GM19023 (cell line): ENCODE measurements around the gene CCDC17.
A peak's percentile ranks its signal among the peaks of the same experiment; 100 is the strongest.

Experiments used
- ATAC-seq: cut with Tn5 transposase; IDR thresholded peaks from one replicate; pipeline ENCODE4 v1.9.1; 2021; ENCODE audit warnings: mild to moderate bottlenecking, moderate library complexity; ENCODE audit not compliant: unreplicated experiment

Gene CCDC17

DNA sequence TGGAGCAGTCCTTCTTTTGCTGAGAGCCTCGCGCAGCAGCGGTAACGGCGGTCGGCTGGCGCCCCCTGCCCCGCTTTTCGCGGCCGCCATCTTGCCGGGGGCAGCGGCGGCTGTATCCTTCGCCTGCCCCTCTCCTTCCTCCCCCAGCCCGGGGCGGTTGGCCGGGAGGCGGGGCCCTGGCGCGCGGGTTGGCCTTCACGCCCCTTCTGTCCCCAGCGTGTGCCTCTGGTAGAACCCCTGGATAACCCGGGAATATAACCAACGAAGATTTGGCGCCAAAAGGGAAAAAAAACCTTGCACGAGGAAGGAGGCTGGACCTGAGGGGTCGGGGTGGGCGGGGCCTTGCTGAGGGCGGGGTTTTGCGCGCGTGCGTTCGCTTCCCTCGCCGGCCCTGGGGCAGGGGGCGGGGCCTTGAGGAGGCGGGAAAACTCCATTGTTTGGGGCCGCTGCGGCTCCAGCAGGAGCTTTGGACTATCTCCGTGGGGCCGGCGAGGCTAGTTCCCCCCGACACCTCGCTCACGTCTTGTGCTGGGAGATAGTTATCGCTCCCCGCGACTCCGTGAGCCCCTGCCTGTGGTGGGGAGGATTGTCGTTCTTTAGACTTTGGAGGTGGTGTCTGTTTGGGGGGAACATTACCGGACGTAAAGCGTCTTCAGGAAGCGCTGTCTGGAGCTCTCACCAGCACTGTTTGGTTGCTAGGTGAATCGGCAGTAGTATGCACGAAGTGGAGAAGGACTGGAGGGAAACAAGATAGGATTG, 39.3 kb downstream of the CCDC17 start:
- ATAC-seq, result peak; percentile 39

DNA sequence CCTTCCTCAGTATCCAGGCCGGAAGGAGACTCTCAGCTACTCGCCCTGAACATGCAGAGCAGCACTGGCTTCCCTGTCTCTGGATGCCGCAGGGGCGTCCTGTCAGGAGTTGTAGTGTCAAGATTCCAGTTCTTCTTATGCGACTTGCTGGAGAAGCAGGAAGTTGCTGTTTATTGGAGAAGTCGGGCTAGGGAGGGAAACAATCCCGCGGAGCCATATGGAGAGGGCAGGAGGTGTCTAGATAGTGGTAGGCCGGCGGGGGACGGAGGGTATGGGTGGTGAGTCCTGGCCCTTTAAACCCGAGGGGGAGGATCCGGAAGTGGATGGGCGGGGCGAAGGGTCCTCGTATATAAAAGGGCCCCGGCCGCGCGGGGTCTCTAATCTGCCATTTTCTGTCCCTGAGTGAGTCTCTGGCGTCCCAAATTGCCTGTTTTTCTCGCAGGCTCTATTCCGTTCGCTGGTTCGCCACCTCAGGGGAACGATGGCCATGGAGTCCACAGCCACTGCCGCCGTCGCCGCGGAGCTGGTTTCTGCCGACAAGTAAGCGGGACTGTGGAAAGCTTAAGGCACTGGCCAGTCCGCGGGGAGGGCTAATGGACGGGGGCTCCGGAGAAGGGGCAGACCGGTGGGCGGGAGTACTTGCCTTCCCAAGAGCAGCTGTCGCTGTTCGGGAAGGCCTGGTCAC, 40.0 kb downstream of the CCDC17 start, which contains the start of gene NASP:
NASP (plus strand) TSS at position 376 of the 685 bp plus-strand sequence; CDS start at position 482, 106 bp downstream.
- ATAC-seq, result peak; percentile 59

DNA sequence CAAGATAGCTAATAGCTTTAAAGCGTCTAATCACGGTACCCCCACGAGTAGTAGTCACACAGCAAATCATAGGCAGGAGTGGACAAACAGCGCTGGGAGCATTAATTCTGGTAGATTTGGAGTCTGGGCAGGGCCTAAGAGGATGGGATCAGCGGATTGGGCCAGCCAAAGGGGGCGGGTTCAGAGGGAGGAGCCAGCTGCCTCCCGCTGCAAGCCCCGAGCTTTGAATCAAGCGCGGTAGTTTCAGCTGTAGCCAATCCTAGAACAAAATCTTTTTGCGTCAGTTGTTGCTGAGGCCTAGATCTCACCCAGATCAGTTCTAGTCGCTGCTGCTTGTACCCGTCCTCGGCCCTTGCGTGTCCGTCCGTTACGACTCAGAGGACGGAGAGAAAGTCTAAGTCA, 40.6 kb downstream of the CCDC17 start:
- ATAC-seq, result peak; percentile 78

GRCh38 chr1:45574105-45574626, 49.7 kb downstream of the CCDC17 start:
- ATAC-seq, result no peak

DNA sequence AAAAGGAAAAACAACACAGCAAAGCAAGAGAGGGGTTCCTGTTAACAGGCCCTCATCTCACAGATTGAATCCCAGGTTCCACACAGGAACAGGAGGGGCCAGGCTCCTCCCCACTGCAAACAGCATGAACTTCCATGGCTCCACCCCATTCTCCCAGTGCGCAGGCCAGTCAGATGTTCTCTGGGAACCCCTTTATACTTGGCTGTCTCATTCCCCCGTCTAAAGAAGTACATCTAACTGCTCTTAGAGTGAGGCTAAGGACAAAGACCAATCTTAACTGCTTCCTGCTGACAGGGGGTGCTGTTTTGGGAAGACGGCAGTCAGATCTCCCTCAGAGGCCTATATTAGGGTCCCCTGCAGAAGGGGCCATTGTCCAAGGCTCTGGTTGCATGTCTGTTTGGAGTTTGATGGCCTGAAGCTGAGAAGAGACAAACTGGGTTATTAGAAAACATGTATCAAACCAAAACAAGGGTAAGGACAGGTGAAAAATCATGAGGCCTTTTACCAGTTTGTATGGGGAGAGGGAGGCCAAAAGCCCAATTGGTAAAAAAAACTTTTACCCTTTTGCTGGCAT, 50.5 kb downstream of the CCDC17 start:
- no peak for ATAC-seq

DNA sequence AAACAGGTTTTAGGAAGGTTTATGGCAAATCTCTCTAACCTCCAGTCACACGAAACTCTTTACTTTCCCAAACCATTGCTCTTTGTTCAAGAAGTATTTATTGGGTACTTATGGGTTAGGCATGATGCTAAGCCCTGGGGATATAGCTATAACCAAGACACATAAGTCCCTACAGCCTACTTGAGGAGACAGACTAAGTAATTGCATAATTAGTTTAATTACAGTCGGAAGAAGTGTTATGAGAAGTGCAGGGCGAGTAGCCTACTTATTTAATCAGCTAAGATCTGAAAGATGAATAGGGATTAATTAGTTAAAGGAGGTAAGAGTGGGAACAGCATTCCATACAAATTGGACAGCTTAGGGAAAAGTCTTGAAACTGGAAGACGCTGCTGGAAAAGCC, 53.2 kb downstream of the CCDC17 start:
- no peak for ATAC-seq
